ENCODE results near the gene MAP1A.

MAP1A gene

GRCh38 chr15:43487271-43487895 is 30.0 kb upstream of the MAP1A start:
- TF ChIP-seq CTCF (IDR thresholded peaks at IDR 0.05; ENCODE audit: low read depth, low read length), result no peak
- H3K4me3 ChIP-seq (ENCODE audit: low read depth, low read length), result no peak overlapping the region
- in situ Hi-C loops (cut with HindIII; ENCODE audit: low sequenced_read_pairs), result no loop called here
- peak; percentile 36 for DNase-seq (ENCODE audit: low read depth, low spot score)

GRCh38 chr15:43488790-43489189 is 28.6 kb upstream of the MAP1A start:
- no peak for TF ChIP-seq CTCF (IDR thresholded peaks at IDR 0.05; ENCODE audit: low read depth, low read length)

GRCh38 chr15:43489191-43489590 is 28.2 kb upstream of the MAP1A start:
- no peak for DNase-seq (ENCODE audit: low read depth, low spot score)
- H3K4me3 ChIP-seq (ENCODE audit: low read depth, low read length), result no peak overlapping the region
- no peak for TF ChIP-seq CTCF (IDR thresholded peaks at IDR 0.05; ENCODE audit: low read depth, low read length)
- in situ Hi-C loops (cut with HindIII; ENCODE audit: low sequenced_read_pairs), result no loop called here

More at GRCh38 chr15:43488790-43489189, 28.6 kb upstream of the MAP1A start:
- no peak overlapping the region for H3K4me3 ChIP-seq (ENCODE audit: low read depth, low read length)
- no peak for DNase-seq (ENCODE audit: low read depth, low spot score)
- in situ Hi-C loops (cut with HindIII; ENCODE audit: low sequenced_read_pairs), result no loop called here

- DNase-seq (ENCODE audit: low read depth, low spot score), result no peak
- TF ChIP-seq CTCF (IDR thresholded peaks at IDR 0.05; ENCODE audit: low read depth, low read length), result no peak
- in situ Hi-C loops (cut with HindIII; ENCODE audit: low sequenced_read_pairs), result no loop called here
- H3K4me3 ChIP-seq (ENCODE audit: low read depth, low read length), result peak overlapping the region; percentile 91
Observed at GRCh38 chr15:43492266-43492665, 25.1 kb upstream of the MAP1A start.

GRCh38 chr15:43492673-43493601 is 24.5 kb upstream of the MAP1A start, which contains the start of gene TP53BP1:
Gene TP53BP1, minus strand, starts transcription at chr15:43493156. Its CDS starts 113 bp downstream, at chr15:43493043.
- peak within 1 kb of the TSS; percentile 91 for H3K4me3 ChIP-seq (ENCODE audit: low read depth, low read length)
- peak; percentile 94 for DNase-seq (ENCODE audit: low read depth, low spot score)
- in situ Hi-C loops (cut with HindIII; ENCODE audit: low sequenced_read_pairs), result no loop called here
- TF ChIP-seq CTCF (IDR thresholded peaks at IDR 0.05; ENCODE audit: low read depth, low read length), result no peak

- in situ Hi-C loops (cut with HindIII; ENCODE audit: low sequenced_read_pairs), result no loop called here
- no peak for TF ChIP-seq CTCF (IDR thresholded peaks at IDR 0.05; ENCODE audit: low read depth, low read length)
- H3K4me3 ChIP-seq (ENCODE audit: low read depth, low read length), result peak overlapping the region; percentile 91
- no peak for DNase-seq (ENCODE audit: low read depth, low spot score)
Observed at GRCh38 chr15:43493703-43494472, 23.5 kb upstream of the MAP1A start.
